Mucosa of stomach (tissue), 1 donor: ENCODE data around the gene MRPS2.
"Not testable (repeated sequence)": the region's sequence is repeated elsewhere in the genome, so short reads cannot be mapped to it uniquely, and the experiment has no call there.

Experiments used
- H3K27me3 ChIP-seq: one replicate; pipeline ENCODE4 v1.7.0; 2013; ENCODE audit warnings: mild to moderate bottlenecking, low read length; ENCODE audit not compliant: control insufficient read depth, insufficient read depth
- H3K36me3 ChIP-seq: one replicate; pipeline ENCODE4 v1.7.0; 2013; ENCODE audit warnings: low read length; ENCODE audit not compliant: control insufficient read depth, insufficient read depth
- H3K4me1 ChIP-seq: one replicate; pipeline ENCODE4 v1.7.0; 2013; ENCODE audit warnings: mild to moderate bottlenecking, low read length; ENCODE audit not compliant: control insufficient read depth, insufficient read depth
- H3K4me3 ChIP-seq: one replicate; pipeline ENCODE4 v1.7.0; 2013; ENCODE audit warnings: low read length
- H3K9ac ChIP-seq: one replicate; pipeline ENCODE4 v1.7.0; 2013; ENCODE audit warnings: mild to moderate bottlenecking, low read length, moderate library complexity
- H3K9me3 ChIP-seq: one replicate; pipeline ENCODE4 v1.7.0; 2013; ENCODE audit warnings: mild to moderate bottlenecking, low read length, moderate library complexity; ENCODE audit not compliant: control insufficient read depth
- donor health status: Pancreatic carcinoma.

The MRPS2 gene

GRCh38 chr9:135524130-135524861 lies 23.8 kb downstream of the MRPS2 start:
- H3K27me3 ChIP-seq, result no peaks in the 10 kb centered on the region
- H3K9me3 ChIP-seq, result no peaks in the 10 kb centered on the region
- H3K4me3 ChIP-seq, result no peak overlapping the region
- no peak overlapping the region for H3K9ac ChIP-seq
- H3K4me1 ChIP-seq, result no peaks in the 10 kb centered on the region
- no peaks in the 10 kb centered on the region for H3K36me3 ChIP-seq

- H3K27me3 ChIP-seq, result no peaks in the 10 kb centered on the region
- H3K4me3 ChIP-seq, result no peak overlapping the region
- H3K9me3 ChIP-seq, result no peaks in the 10 kb centered on the region
- no peaks in the 10 kb centered on the region for H3K36me3 ChIP-seq
- H3K4me1 ChIP-seq, result no peaks in the 10 kb centered on the region
- no peak overlapping the region for H3K9ac ChIP-seq
Measured at GRCh38 chr9:135525241-135526088, 25.0 kb downstream of the MRPS2 start.

- no peaks in the 10 kb centered on the region for H3K27me3 ChIP-seq
- H3K4me1 ChIP-seq, result no peaks in the 10 kb centered on the region
- no peaks in the 10 kb centered on the region for H3K9me3 ChIP-seq
Measured at GRCh38 chr9:135526089-135526729, 25.7 kb downstream of the MRPS2 start.

GRCh38 chr9:135526730-135527571 lies 26.5 kb downstream of the MRPS2 start:
- no peak overlapping the region for H3K9ac ChIP-seq
- H3K4me1 ChIP-seq, result no peaks in the 10 kb centered on the region

More at GRCh38 chr9:135526089-135526729, 25.7 kb downstream of the MRPS2 start:
- Histone ChIP-seq H3K9ac (no peak overlapping the region), H3K36me3 (no peaks in the 10 kb centered on the region), H3K4me3 (no peak overlapping the region)

GRCh38 chr9:135528842-135529435 lies 28.5 kb downstream of the MRPS2 start:
- H3K27me3 ChIP-seq, H3K36me3 ChIP-seq, H3K9ac ChIP-seq, H3K9me3 ChIP-seq, H3K4me3 ChIP-seq, H3K4me1 ChIP-seq: not testable (repeated sequence)

More at GRCh38 chr9:135526730-135527571, 26.5 kb downstream of the MRPS2 start:
- Histone ChIP-seq H3K27me3 (no peaks in the 10 kb centered on the region), H3K4me3 (no peak overlapping the region), H3K36me3 (no peaks in the 10 kb centered on the region), H3K9me3 (no peaks in the 10 kb centered on the region)

GRCh38 chr9:135530146-135530545 lies 29.7 kb downstream of the MRPS2 start:
- Histone ChIP-seq H3K9me3 (no peaks in the 10 kb centered on the region), H3K27me3 (no peaks in the 10 kb centered on the region), H3K4me3 (no peak overlapping the region), H3K36me3 (no peaks in the 10 kb centered on the region), H3K9ac (no peak overlapping the region), H3K4me1 (no peaks in the 10 kb centered on the region)

- Histone ChIP-seq H3K4me3 (no peak overlapping the region), H3K9me3 (no peaks in the 10 kb centered on the region), H3K9ac (no peak overlapping the region)
Measured at GRCh38 chr9:135531096-135531495, 30.6 kb downstream of the MRPS2 start.

GRCh38 chr9:135533113-135533512 lies 32.6 kb downstream of the MRPS2 start:
- H3K27me3 ChIP-seq, result no peaks in the 10 kb centered on the region
- H3K4me1 ChIP-seq, result no peaks in the 10 kb centered on the region
- no peak overlapping the region for H3K4me3 ChIP-seq
- no peaks in the 10 kb centered on the region for H3K36me3 ChIP-seq
- H3K9me3 ChIP-seq, result no peaks in the 10 kb centered on the region
- H3K9ac ChIP-seq, result no peak overlapping the region

More at GRCh38 chr9:135531096-135531495, 30.6 kb downstream of the MRPS2 start:
- Histone ChIP-seq H3K36me3 (no peaks in the 10 kb centered on the region), H3K27me3 (no peaks in the 10 kb centered on the region), H3K4me1 (no peaks in the 10 kb centered on the region)

- Histone ChIP-seq H3K27me3 (no peaks in the 10 kb centered on the region), H3K9ac (no peak overlapping the region), H3K4me3 (no peak overlapping the region), H3K4me1 (no peaks in the 10 kb centered on the region), H3K9me3 (no peaks in the 10 kb centered on the region), H3K36me3 (no peaks in the 10 kb centered on the region)
Measured at GRCh38 chr9:135533674-135534073, 33.2 kb downstream of the MRPS2 start.

- not testable (repeated sequence) for H3K9me3 ChIP-seq, H3K36me3 ChIP-seq, H3K4me1 ChIP-seq, H3K27me3 ChIP-seq, H3K9ac ChIP-seq, H3K4me3 ChIP-seq
Measured at GRCh38 chr9:135534192-135534711, 33.8 kb downstream of the MRPS2 start.

GRCh38 chr9:135534826-135535225 lies 34.3 kb downstream of the MRPS2 start:
- not testable (repeated sequence) for H3K27me3 ChIP-seq, H3K9me3 ChIP-seq, H3K36me3 ChIP-seq, H3K9ac ChIP-seq, H3K4me1 ChIP-seq, H3K4me3 ChIP-seq
